Heart left ventricle (tissue), 16 donors: ENCODE data around the gene ITPRID1. TPM values are rescaled to one million over a fixed set of nuclear protein-coding genes. Genes with fewer than 3 reads are reported as not detected.

Experiments used
- ATAC-seq, 4 donors: fragments of 200-7000 bp; cut with Tn5 transposase; one replicate each; pipeline ENCODE4 v1.9.1; 2020 to 2022; ENCODE audit warnings: moderate library complexity in 4 of 4, mild to moderate bottlenecking in 3 of 4, moderate number of reproducible peaks in 1 of 4
- DNase-seq, 5 donors: peaks; one replicate each; pipeline ENCODE4 v3.0.0-alpha.2; 2020
- H3K27ac ChIP-seq, 12 donors: fragments of 200-600 bp; sonication (generic) in 4 of 12; one replicate each; pipeline versions ENCODE4 v1.5.0 to v1.8.0; 2016 to 2022; ENCODE audit warnings: mild to moderate bottlenecking in 2 of 12
- H3K27me3 ChIP-seq, 9 donors: fragments of 200-600 bp; sonication (generic) in 2 of 9; one replicate each; pipeline versions ENCODE4 v1.5.1 to v1.8.0; 2016 to 2022; ENCODE audit warnings: mild to moderate bottlenecking in 3 of 9
- H3K36me3 ChIP-seq, 9 donors: fragments of 200-600 bp; sonication (generic) in 2 of 9; one replicate each; pipeline versions ENCODE4 v1.5.0 to v1.8.0; 2018 to 2022; ENCODE audit warnings: mild to moderate bottlenecking in 2 of 9
- H3K4me1 ChIP-seq, 12 donors: fragments of 200-600 bp; sonication (generic) in 4 of 12; one replicate each; pipeline versions ENCODE4 v1.5.0 to v1.8.0; 2016 to 2022; ENCODE audit warnings: mild to moderate bottlenecking in 3 of 12
- H3K4me3 ChIP-seq, 12 donors: fragments of 200-600 bp; sonication (generic) in 4 of 12; one replicate each; pipeline versions ENCODE4 v1.5.0 to v1.8.0; 2017 to 2022; ENCODE audit warnings: mild to moderate bottlenecking in 9 of 12, moderate library complexity in 4 of 12
- H3K9me3 ChIP-seq, 12 donors: fragments of 200-600 bp; sonication (generic) in 4 of 12; one replicate each; pipeline versions ENCODE4 v1.5.0 to v1.8.0; 2016 to 2022; ENCODE audit warnings: mild to moderate bottlenecking in 1 of 12
- POLR2A ChIP-seq, 2 donors: fragments of 450-650 bp; IDR thresholded peaks; one replicate each; pipeline ENCODE4 v1.6.1; 2017; ENCODE audit warnings: antibody characterized with exemption in 2 of 2, mild to moderate bottlenecking in 2 of 2, moderate library complexity in 2 of 2
- WGBS, 4 donors: extraction: QIAGEN DNeasy Blood & Tissue Kit in 2 of 4; methylation state at CpG; one replicate each; pipeline versions ENCODE4 v1.1.5 to v1.1.7; 2013 to 2018; 5-methylcytosine and 5-hydroxymethylcytosine counted together
- intact Hi-C, 10 donors: fragments of 100-400 bp; cut with DNase I; formaldehyde crosslinking; loops; one replicate each; pipeline versions ENCODE4 v1.11.1 to v1.14.2; 2022
- polyA plus RNA-seq, 2 donors: library from polyadenylated mRNA; stranded (reverse); fragments of 200-250 nt; gene quantifications; one replicate each; pipeline ENCODE4 v1.2.3, GENCODE V29; 2013
- total RNA-seq, 9 donors: library from RNA; depleted of rRNA in 2 of 9; stranded (reverse); fragments of >200 nt in 2 of 9; fragmentation: NEBNext Ultra II Directional in 3 of 9; extraction: Animal tissue kit (Norgen Biotek cat#: 25700) in 3 of 9; gene quantifications; one replicate each; pipeline versions ENCODE4 v1.1.0 to v1.2.4, GENCODE V29; 2016 to 2023
- TF ChIP-seq, protein P1 (sequence below), 12 donors: fragments of 200-600 bp; sonication (generic) in 4 of 12; IDR thresholded peaks; one replicate each; pipeline versions ENCODE4 v1.5.0 to v1.8.0; 2018 to 2022; ENCODE audit warnings: antibody characterized with exemption in 12 of 12, mild to moderate bottlenecking in 5 of 12
- donor health status: ischemic (EF 13 %, LVEDD 7.1; RV severe dilation, severe dysfunction).
- donor health status: healthy with polysubstance abuse.
- donor health status: DM: no; HTN: yes; CAD: no.
- donor health status: DM: no; HTN: no; CAD: no.
- donor health status: ischemic (EF 25% LVEDD 6.9; RV normal size, moderate dysfunction).
- donor health status: ischemic (EF 25% LVEDD 5.7; RV mildly dilated, moderate dysfunction).
- donor health status: healthy.
- donor health status: DM: yes; HTN: yes; CAD: no.
- donor health status: ischemic (EF 35%, LVEDD 5.7; RV mildly dilated, moderate dysfunction).
- donor health status: nonischemic (EF 11% LVEDD 7.7; RV severe dilation, severe dysfunction).
- donor health status: DM: yes; HTN: yes; CAD: no.
- donor health status: PGD.
- donor health status: ischemic (EF 29% LVEDD 5.4; RV normal size, mild dysfunction).
- donor health status: nonischemic (EF 23%, LVEDD 6.1; RV moderate dilation, normal function).

The ITPRID1 gene
- total and polyA plus RNA-seq, 11 donors = 0.19 TPM; not detected in 10

DNA sequence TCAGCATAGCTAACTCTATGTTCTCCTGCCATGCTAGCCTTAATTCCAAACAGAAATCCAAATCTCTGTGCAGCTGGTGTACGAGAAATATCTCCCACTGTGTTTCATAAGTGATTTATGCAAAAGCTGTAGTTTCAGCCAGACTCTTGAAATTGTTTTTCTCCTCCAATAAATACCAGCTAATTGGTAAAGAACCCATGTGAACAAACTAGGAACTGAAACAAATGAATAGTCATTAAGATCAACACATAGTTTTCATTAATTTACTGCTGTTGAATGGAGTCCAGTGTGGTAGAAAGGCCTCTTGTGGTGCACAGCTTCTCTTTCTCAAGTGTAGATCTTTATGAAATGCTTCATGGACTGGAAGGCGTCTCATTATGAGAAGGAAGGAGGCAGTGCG, 191.5 kb downstream of the ITPRID1 start:
- WGBS, 4 donors = 87 to 90% (median 88%) methylated on average over 3 of the region's 3 CpGs
- DNase-seq = no peak
- intact Hi-C loops = no loop called here

DNA sequence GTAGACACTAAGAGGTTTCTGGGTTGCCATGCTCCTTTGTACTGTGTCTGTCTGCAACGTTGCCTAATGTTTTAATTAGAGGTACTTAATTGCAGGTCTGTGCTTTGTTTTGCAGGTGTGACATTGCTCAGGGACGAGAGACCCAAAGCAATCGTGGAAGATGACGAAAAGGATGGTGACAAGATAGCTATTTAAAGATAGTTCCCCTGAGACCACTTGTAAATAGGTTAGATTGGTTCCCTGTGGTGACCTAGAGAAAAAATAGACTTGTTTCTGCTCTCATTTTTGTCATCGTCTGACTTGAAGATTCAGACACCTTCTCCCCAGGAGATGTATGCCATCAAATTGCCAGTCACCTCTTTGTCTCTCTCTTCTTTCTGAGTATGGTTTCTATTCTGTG, 193.2 kb downstream of the ITPRID1 start:
- no peak overlapping the region for H3K27ac ChIP-seq
- intact Hi-C loops = no loop called here
- no peaks in the 10 kb centered on the region for H3K36me3 ChIP-seq
- TF ChIP-seq POLR2A (IDR thresholded peaks at IDR 0.05) = no peak
- TF ChIP-seq, protein P1, sequence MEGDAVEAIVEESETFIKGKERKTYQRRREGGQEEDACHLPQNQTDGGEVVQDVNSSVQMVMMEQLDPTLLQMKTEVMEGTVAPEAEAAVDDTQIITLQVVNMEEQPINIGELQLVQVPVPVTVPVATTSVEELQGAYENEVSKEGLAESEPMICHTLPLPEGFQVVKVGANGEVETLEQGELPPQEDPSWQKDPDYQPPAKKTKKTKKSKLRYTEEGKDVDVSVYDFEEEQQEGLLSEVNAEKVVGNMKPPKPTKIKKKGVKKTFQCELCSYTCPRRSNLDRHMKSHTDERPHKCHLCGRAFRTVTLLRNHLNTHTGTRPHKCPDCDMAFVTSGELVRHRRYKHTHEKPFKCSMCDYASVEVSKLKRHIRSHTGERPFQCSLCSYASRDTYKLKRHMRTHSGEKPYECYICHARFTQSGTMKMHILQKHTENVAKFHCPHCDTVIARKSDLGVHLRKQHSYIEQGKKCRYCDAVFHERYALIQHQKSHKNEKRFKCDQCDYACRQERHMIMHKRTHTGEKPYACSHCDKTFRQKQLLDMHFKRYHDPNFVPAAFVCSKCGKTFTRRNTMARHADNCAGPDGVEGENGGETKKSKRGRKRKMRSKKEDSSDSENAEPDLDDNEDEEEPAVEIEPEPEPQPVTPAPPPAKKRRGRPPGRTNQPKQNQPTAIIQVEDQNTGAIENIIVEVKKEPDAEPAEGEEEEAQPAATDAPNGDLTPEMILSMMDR (IDR thresholded peaks at IDR 0.05) = no peak
- DNase-seq (no peak), ATAC-seq (no peak)
- H3K4me1 ChIP-seq = no peaks in the 10 kb centered on the region
- no peaks in the 10 kb centered on the region for H3K27me3 ChIP-seq
- H3K9me3 ChIP-seq = no peaks in the 10 kb centered on the region
- no peak overlapping the region for H3K4me3 ChIP-seq
- 49 to 65% (median 60%) methylated on average over 5 of the region's 5 CpGs for WGBS, 4 donors

More for the DNA sequence above, 191.5 kb downstream of the ITPRID1 start:
- Histone ChIP-seq H3K36me3 (no peaks in the 10 kb centered on the region), H3K4me3 (no peak overlapping the region), H3K4me1 (no peaks in the 10 kb centered on the region), H3K27me3 (no peaks in the 10 kb centered on the region), H3K27ac (no peak overlapping the region), H3K9me3 (no peaks in the 10 kb centered on the region)
- no peak for ATAC-seq
- TF ChIP-seq, protein P1 (IDR thresholded peaks at IDR 0.05) = no peak
- no peak for TF ChIP-seq POLR2A (IDR thresholded peaks at IDR 0.05)

Other genes starting within 250 kb of the ITPRID1 start
- gene NEUROD6, start 173.4 kb upstream of the ITPRID1 start, total RNA-seq = not detected
- gene NEUROD6, start 173.4 kb upstream of the ITPRID1 start, polyA plus RNA-seq = not detected
- gene PPP1R17, start 173.1 kb downstream of the ITPRID1 start, total RNA-seq = under 1 TPM in 1 of 9 donors, not detected in 8; 0.29 TPM
- gene PPP1R17, start 173.1 kb downstream of the ITPRID1 start, polyA plus RNA-seq = not detected